HepG2 (cell line): ENCODE data around the gene MEI1. TPM values are rescaled to one million over a fixed set of nuclear protein-coding genes. Genes with fewer than 3 reads are reported as not detected.
A peak's percentile ranks its signal among the peaks of the same experiment; 100 is the strongest.

Experiments
- ATAC-seq: fragments of 200-7000 bp; cut with Tn5 transposase; 3 replicates; pipeline ENCODE4 v1.9.1; 2020; ENCODE audit warnings: mild to moderate bottlenecking, moderate library complexity
- BruUV-seq: library from RNA; stranded (reverse); fragments of 400-500 nt; replicated peaks from 2 replicates; lab custom pipeline; 2021; lab: Mats Ljungman, UMichigan
- CTCF ChIA-PET: fragments of 300-600 bp; formaldehyde crosslinking; extraction: SDS; loops from one replicate; lab custom pipeline; 2021; ENCODE audit warnings: low total read pairs, inconsistent platforms, low intra/inter-chr PET ratio; lab: Yijun Ruan, JAX
- POLR2A ChIA-PET: fragments of 350-600 bp; sonication (Branson Sonifier 250); formaldehyde crosslinking; loops from one replicate; lab custom pipeline; 2020; ENCODE audit warnings: antibody characterized with exemption, inconsistent platforms; lab: Yijun Ruan, JAX
- DNase-seq: peaks from one replicate; pipeline ENCODE4 v3.0.0-alpha.2; 2015; ENCODE audit warnings: low spot score
- FAIRE-seq: peaks from 3 replicates; lab custom pipeline; 2011; peaks lifted over from hg19 to GRCh38; lab: Jason Lieb, UNC
- H2AFZ ChIP-seq: one replicate; pipeline ENCODE4 v1.6.1; 2011; ENCODE audit warnings: low read length, inconsistent platforms
- H3K27ac ChIP-seq: fragments of 300-600 bp; 3 replicates; pipeline ENCODE4 v1.8.0; 2011; ENCODE audit warnings: mixed run types, mild to moderate bottlenecking, mixed read lengths, low read length, inconsistent platforms; ENCODE audit not compliant: insufficient read depth; ENCODE audit errors: extremely low read length
- H3K27me3 ChIP-seq, 2 experiments: fragments of 200-600 bp in 1 of 2; 2 replicates in 1 of 2; 3 replicates in 1 of 2; pipeline versions ENCODE4 v1.6.0 to v1.8.0; 2011; ENCODE audit warnings: low read length in 2 of 2, mild to moderate bottlenecking in 2 of 2, moderate library complexity in 2 of 2, inconsistent platforms in 1 of 2; ENCODE audit not compliant: insufficient read depth in 2 of 2, control insufficient read depth in 1 of 2
- H3K36me3 ChIP-seq, 2 experiments: fragments of 200-600 bp in 1 of 2; replicated peaks in 1 of 2; 2 replicates in 1 of 2; 3 replicates in 1 of 2; pipeline versions ENCODE4 v1.5.1 to v1.8.0; 2011; ENCODE audit warnings: low read length in 2 of 2, inconsistent platforms in 1 of 2; ENCODE audit not compliant: insufficient read depth in 2 of 2, control insufficient read depth in 1 of 2
- H3K4me1 ChIP-seq: 2 replicates; pipeline ENCODE4 v1.5.1; 2012; ENCODE audit warnings: low read length, inconsistent platforms; ENCODE audit not compliant: insufficient read depth
- H3K4me2 ChIP-seq: 2 replicates; pipeline ENCODE4 v1.6.0; 2011; ENCODE audit warnings: low read depth, low read length, inconsistent platforms
- H3K4me3 ChIP-seq, 3 experiments: fragments of 200-600 bp in 1 of 3; sonication (generic), shearing (Covaris generic) in 1 of 3; replicated peaks in 1 of 3; 2 replicates each; pipeline ENCODE4 v1.5.1; 2011 to 2016; ENCODE audit warnings: low read length in 3 of 3, inconsistent platforms in 2 of 3, low read depth in 2 of 3, mild to moderate bottlenecking in 2 of 3, control low read depth in 1 of 3, mixed read lengths in 1 of 3; ENCODE audit not compliant: insufficient read depth in 1 of 3
- H3K79me2 ChIP-seq: one replicate; pipeline ENCODE4 v1.6.1; 2011; ENCODE audit warnings: low read length, inconsistent platforms; ENCODE audit not compliant: insufficient read depth
- H3K9ac ChIP-seq: 2 replicates; pipeline ENCODE4 v1.6.0; 2011; ENCODE audit warnings: mild to moderate bottlenecking, low read depth, low read length, inconsistent platforms; ENCODE audit not compliant: insufficient read depth
- H3K9me3 ChIP-seq: 2 replicates; pipeline ENCODE4 v1.5.1; 2012; ENCODE audit warnings: mild to moderate bottlenecking, low read length
- H4K20me1 ChIP-seq: 2 replicates; pipeline ENCODE4 v1.6.0; 2011; ENCODE audit warnings: inconsistent platforms, mild to moderate bottlenecking, low read length, moderate library complexity; ENCODE audit not compliant: insufficient read depth
- FOSL2 ChIP-seq: sonication (generic); formaldehyde crosslinking; IDR thresholded peaks from 2 replicates; pipeline ENCODE4 v1.4.0; 2020; ENCODE audit warnings: missing genetic modification reagents
- KAT7 ChIP-seq: IDR thresholded peaks from 2 replicates; pipeline ENCODE4 v1.6.1; 2018; ENCODE audit warnings: borderline replicate concordance, missing compliant biosample characterization
- POLR2G ChIP-seq: fragments of 200-400 bp; formaldehyde crosslinking; IDR thresholded peaks from 2 replicates; pipeline ENCODE4 v1.6.1; 2018; ENCODE audit warnings: mild to moderate bottlenecking, low read depth, low read length, moderate library complexity
- SOX13 ChIP-seq, 3 experiments: fragments of 450-650 bp in 1 of 3; sonication (generic) in 1 of 3; formaldehyde crosslinking in 1 of 3; IDR thresholded peaks in 2 of 3; conservative IDR thresholded peaks in 1 of 3; 2 replicates each; pipeline versions ENCODE4 v1.5.0 to v1.6.1; 2016 to 2020; ENCODE audit warnings: antibody characterized with exemption in 1 of 3, mild to moderate bottlenecking in 1 of 3, missing compliant biosample characterization in 1 of 3, missing genetic modification reagents in 1 of 3, moderate library complexity in 1 of 3
- SOX6 ChIP-seq, 2 experiments: fragments of 450-650 bp in 1 of 2; sonication (generic) in 1 of 2; formaldehyde crosslinking in 1 of 2; IDR thresholded peaks; 2 replicates each; pipeline versions ENCODE4 v1.4.0 to v1.6.1; 2017 to 2020; ENCODE audit warnings: antibody characterized with exemption in 1 of 2, mild to moderate bottlenecking in 1 of 2, missing genetic modification reagents in 1 of 2
- ZNF468 ChIP-seq: sonication (generic); formaldehyde crosslinking; IDR thresholded peaks from 2 replicates; pipeline ENCODE4 v1.8.0; 2022; ENCODE audit warnings: mild to moderate bottlenecking, moderate library complexity, missing genetic modification reagents
- WGBS: methylation state at CpG from one replicate; pipeline ENCODE4 v1.1.6; 2017; ENCODE audit warnings: low lambda C conversion rate; 5-methylcytosine and 5-hydroxymethylcytosine counted together
- in situ Hi-C: cut with HindIII; loops from 2 replicates; pipeline ENCODE4 v1.10.0; 2017; ENCODE audit warnings: low pct_unique_long_range_greater_than_20kb; ENCODE audit not compliant: extremely low pct_ligation_motif_present
- intact Hi-C: fragments of 100-400 bp; cut with micrococcal nuclease; formaldehyde crosslinking; loops from one replicate; pipeline ENCODE4 v1.10.0; 2022; ENCODE audit not compliant: unreplicated experiment
- polyA plus RNA-seq, 8 experiments: library from polyadenylated mRNA; depleted of rRNA in 3 of 8; stranded (reverse) in 7 of 8; unstranded in 1 of 8; fragments of >200 nt; fragmentation: Illumina TruSeq in 4 of 8; extraction: Trizol in 4 of 8; gene quantifications; 2 replicates each; pipeline versions ENCODE4 v1.2.1 to v1.2.3, GENCODE V29; 2011 to 2016; ENCODE audit warnings: low read depth in 4 of 8, missing spikeins in 1 of 8, mixed read lengths in 1 of 8; ENCODE audit not compliant: insufficient read depth in 1 of 8
- total RNA-seq, 5 experiments: library from RNA; depleted of rRNA; stranded (reverse); fragments of >200 nt; fragmentation: Illumina TruSeq; extraction: Trizol; gene quantifications; 2 replicates each; pipeline ENCODE4 v1.2.3, GENCODE V29; 2016; ENCODE audit warnings: low read depth in 1 of 5
- TF ChIP-seq, protein P1 (sequence below): sonication (generic); formaldehyde crosslinking; IDR thresholded peaks from 2 replicates; pipeline ENCODE4 v1.4.0; 2020; ENCODE audit warnings: mild to moderate bottlenecking, missing genetic modification reagents
- TF ChIP-seq, protein P2 (sequence below), 2 experiments: fragments of 450-650 bp in 1 of 2; sonication (generic) in 1 of 2; formaldehyde crosslinking in 1 of 2; IDR thresholded peaks; 2 replicates each; pipeline versions ENCODE4 v1.6.1 to v1.8.0; 2016 to 2022; ENCODE audit warnings: antibody characterized with exemption in 1 of 2, mild to moderate bottlenecking in 1 of 2, missing genetic modification reagents in 1 of 2
- TF ChIP-seq, protein P3 (sequence below): conservative IDR thresholded peaks from 2 replicates; pipeline ENCODE4 v1.6.1; 2018; ENCODE audit warnings: missing genetic modification reagents

MEI1 gene
- total and polyA plus RNA-seq, 2 of the 13 experiments (the other 11 are each of a cell fraction or from before 2014, with no cell fraction given): 0.75 to 1.9 TPM

DNA sequence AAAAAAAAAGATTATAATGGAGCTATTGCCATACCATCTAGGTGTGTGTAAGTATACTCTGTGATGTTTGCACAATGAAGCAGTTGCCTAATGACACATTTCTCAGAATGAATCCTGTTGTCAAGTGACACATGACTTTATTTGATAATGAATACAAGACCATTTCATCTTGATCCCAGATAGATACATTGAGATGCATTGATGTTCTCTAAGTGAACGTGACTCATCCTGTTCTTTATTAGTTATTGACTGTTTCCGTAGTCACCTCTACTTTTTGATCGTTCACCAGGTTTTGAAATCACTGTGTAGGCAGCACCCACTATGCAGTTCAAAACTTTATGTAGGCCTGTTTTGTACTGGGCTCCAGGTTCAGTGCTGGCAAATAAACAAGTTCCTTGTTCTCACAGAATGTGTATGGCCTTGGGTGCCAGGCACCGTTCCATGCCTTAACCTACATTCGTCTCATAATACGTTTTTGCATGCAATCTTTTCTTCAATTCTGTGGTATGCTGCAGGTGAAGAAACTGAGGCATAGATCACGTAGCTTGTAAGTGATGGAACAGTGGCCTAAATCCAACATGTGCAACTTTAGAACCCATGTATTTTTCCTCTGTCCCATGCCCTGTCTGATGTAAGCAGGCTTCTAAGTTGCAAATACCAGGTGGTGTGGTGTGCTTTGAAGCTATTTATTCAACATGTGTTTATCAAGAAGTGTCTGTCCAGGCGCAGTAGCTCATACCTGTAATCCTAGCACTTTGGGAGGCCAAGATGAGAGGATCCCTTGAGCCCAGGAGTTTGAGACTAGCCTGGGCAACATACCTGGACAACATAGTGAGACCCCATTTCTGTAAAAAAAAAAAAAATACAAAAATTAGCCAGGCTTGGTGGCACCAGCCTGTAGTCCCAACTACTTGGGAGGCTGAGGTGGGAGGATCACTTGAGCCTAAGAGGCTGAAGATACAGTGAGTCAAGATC is 144.0 kb downstream of the MEI1 start:
- H3K79me2 ChIP-seq: peaks cover 98% of the 10 kb centered on the region
- peak overlapping the region; percentile 53 for H3K27ac ChIP-seq
- DNase-seq: peak; percentile 61
- in situ Hi-C loops (no loop called here), intact Hi-C loops (no loop called here)
- peak overlapping the region; percentile 20 for H3K4me2 ChIP-seq
- POLR2A ChIA-PET: interaction anchor here (1.0 to 3.8 kb wide), 2 partner anchors 11 to 12 kb away, joined by 5 to 24 read pairs; partner anchors contain the start of gene SREBF2
- H3K4me3 ChIP-seq: no peak overlapping the region
- peak; percentile 12; the same call in 1 of the 3 replicates for ATAC-seq
- H3K36me3 ChIP-seq: peaks cover 8 to 36% of the 10 kb centered on the region in 2 experiments
- H3K27me3 ChIP-seq: no peaks in the 10 kb centered on the region
- CTCF ChIA-PET: no interaction called here
- H2AFZ ChIP-seq: no peak overlapping the region
- peaks cover 93% of the 10 kb centered on the region for H3K4me1 ChIP-seq
- H3K9me3 ChIP-seq: no peaks in the 10 kb centered on the region
- peaks cover 84% of the 10 kb centered on the region for H4K20me1 ChIP-seq
- no peak for FAIRE-seq
- 0 out of 2 replicates have a peak overlapping the region, but pooled peaks have one; percentile 23 for H3K9ac ChIP-seq
- WGBS: 78% methylated on average over 8 of the region's 8 CpGs
- no TSS peak for BruUV-seq
- TF ChIP-seq, protein P1, sequence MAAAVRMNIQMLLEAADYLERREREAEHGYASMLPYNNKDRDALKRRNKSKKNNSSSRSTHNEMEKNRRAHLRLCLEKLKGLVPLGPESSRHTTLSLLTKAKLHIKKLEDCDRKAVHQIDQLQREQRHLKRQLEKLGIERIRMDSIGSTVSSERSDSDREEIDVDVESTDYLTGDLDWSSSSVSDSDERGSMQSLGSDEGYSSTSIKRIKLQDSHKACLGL: no peak
- TF ChIP-seq, protein P2, sequence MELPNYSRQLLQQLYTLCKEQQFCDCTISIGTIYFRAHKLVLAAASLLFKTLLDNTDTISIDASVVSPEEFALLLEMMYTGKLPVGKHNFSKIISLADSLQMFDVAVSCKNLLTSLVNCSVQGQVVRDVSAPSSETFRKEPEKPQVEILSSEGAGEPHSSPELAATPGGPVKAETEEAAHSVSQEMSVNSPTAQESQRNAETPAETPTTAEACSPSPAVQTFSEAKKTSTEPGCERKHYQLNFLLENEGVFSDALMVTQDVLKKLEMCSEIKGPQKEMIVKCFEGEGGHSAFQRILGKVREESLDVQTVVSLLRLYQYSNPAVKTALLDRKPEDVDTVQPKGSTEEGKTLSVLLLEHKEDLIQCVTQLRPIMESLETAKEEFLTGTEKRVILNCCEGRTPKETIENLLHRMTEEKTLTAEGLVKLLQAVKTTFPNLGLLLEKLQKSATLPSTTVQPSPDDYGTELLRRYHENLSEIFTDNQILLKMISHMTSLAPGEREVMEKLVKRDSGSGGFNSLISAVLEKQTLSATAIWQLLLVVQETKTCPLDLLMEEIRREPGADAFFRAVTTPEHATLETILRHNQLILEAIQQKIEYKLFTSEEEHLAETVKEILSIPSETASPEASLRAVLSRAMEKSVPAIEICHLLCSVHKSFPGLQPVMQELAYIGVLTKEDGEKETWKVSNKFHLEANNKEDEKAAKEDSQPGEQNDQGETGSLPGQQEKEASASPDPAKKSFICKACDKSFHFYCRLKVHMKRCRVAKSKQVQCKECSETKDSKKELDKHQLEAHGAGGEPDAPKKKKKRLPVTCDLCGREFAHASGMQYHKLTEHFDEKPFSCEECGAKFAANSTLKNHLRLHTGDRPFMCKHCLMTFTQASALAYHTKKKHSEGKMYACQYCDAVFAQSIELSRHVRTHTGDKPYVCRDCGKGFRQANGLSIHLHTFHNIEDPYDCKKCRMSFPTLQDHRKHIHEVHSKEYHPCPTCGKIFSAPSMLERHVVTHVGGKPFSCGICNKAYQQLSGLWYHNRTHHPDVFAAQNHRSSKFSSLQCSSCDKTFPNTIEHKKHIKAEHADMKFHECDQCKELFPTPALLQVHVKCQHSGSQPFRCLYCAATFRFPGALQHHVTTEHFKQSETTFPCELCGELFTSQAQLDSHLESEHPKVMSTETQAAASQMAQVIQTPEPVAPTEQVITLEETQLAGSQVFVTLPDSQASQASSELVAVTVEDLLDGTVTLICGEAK (IDR thresholded peaks at IDR 0.05): peak; percentile 45
- TF ChIP-seq, protein P2 (CRISPR knock-in tag; IDR thresholded peaks at IDR 0.05): peak; percentile 72; the same call in 1 of the 2 replicates
- TF ChIP-seq SOX13 (IDR thresholded peaks at IDR 0.05) (no peak), SOX13 (CRISPR knock-in tag; conservative IDR thresholded peaks at IDR 0.05 in 1 of 2, IDR thresholded peaks at IDR 0.05 in 1 of 2) (peak in 1 of 2 experiments; percentile 22; a peak in 1 of 4 replicates), KAT7 (no peak), FOSL2 (peak; percentile 6; the same call in 1 of the 2 replicates), POLR2G (0 out of 2 replicates have a peak, but pooled peaks have one; percentile 19), SOX6 (IDR thresholded peaks at IDR 0.05) (no peak), SOX6 (CRISPR knock-in tag; IDR thresholded peaks at IDR 0.05) (peak; percentile 11; the same call in 1 of the 2 replicates), ZNF468 (no peak)
- TF ChIP-seq, protein P3, sequence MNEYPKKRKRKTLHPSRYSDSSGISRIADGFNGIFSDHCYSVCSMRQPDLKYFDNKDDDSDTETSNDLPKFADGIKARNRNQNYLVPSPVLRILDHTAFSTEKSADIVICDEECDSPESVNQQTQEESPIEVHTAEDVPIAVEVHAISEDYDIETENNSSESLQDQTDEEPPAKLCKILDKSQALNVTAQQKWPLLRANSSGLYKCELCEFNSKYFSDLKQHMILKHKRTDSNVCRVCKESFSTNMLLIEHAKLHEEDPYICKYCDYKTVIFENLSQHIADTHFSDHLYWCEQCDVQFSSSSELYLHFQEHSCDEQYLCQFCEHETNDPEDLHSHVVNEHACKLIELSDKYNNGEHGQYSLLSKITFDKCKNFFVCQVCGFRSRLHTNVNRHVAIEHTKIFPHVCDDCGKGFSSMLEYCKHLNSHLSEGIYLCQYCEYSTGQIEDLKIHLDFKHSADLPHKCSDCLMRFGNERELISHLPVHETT (CRISPR knock-in tag): no peak
